ENCODE data around the gene ADAM10. TPM values are rescaled to one million over a fixed set of nuclear protein-coding genes. Genes with fewer than 3 reads are reported as not detected.

Gene ADAM10
- polyA plus RNA-seq, 1 of the 3 experiments (the other 2 are of a cell fraction), result 83.5 TPM

GRCh38 chr15:58554758-58555157, 194.7 kb downstream of the ADAM10 start:
- Histone ChIP-seq H3K36me3 (replicated peaks in 1 of 2; ENCODE audit: control insufficient read depth in 1 of 2, insufficient read depth in 2 of 2, low read length in 1 of 2) (no peaks in the 10 kb centered on the region), H3K27ac (ENCODE audit: low read depth in 2 of 2, low read length in 1 of 2) (no peak overlapping the region), H3K79me2 (ENCODE audit: insufficient read depth) (no peaks in the 10 kb centered on the region), H3K9ac (no peak overlapping the region), H2AFZ (ENCODE audit: low read depth) (no peak overlapping the region), H3K4me3 (ENCODE audit: low read depth in 2 of 2, low read length in 1 of 2) (no peak overlapping the region), H3K9me3 (no peaks in the 10 kb centered on the region), H3F3A (replicated peaks; ENCODE audit: insufficient read depth) (no peaks in the 10 kb centered on the region), H3K4me1 (ENCODE audit: control insufficient read depth in 1 of 2, insufficient read depth in 2 of 2, low read depth in 1 of 2, low read length in 1 of 2) (peaks cover 4 to 5% of the 10 kb centered on the region in 2 experiments; a peak in 1 of 4 replicates), H3K9me2 (no peaks in the 10 kb centered on the region), H3K4me2 (no peak overlapping the region), H4K20me1 (ENCODE audit: insufficient read depth) (no peaks in the 10 kb centered on the region), H3K27me3 (ENCODE audit: insufficient read depth) (no peaks in the 10 kb centered on the region; the same call in 1 of the 2 replicates)
- ChIA-PET CTCF (no interaction called here), POLR2A (no interaction called here)
- TF ChIP-seq CHD2 (IDR thresholded peaks at IDR 0.05; ENCODE audit: low read length, partially characterized antibody) (no peak), ELF1 (IDR thresholded peaks at IDR 0.05) (no peak), FOSL2 (IDR thresholded peaks at IDR 0.05; ENCODE audit: borderline replicate concordance, low read depth) (no peak), SMC3 (IDR thresholded peaks at IDR 0.05; ENCODE audit: low read depth, low read length) (no peak), JUND (IDR thresholded peaks at IDR 0.05) (no peak), FOXM1 (IDR thresholded peaks at IDR 0.05; ENCODE audit: low read depth) (no peak), ZBTB33 (IDR thresholded peaks at IDR 0.05; ENCODE audit: borderline replicate concordance, low read depth) (no peak)
- TF ChIP-seq, protein P1, sequence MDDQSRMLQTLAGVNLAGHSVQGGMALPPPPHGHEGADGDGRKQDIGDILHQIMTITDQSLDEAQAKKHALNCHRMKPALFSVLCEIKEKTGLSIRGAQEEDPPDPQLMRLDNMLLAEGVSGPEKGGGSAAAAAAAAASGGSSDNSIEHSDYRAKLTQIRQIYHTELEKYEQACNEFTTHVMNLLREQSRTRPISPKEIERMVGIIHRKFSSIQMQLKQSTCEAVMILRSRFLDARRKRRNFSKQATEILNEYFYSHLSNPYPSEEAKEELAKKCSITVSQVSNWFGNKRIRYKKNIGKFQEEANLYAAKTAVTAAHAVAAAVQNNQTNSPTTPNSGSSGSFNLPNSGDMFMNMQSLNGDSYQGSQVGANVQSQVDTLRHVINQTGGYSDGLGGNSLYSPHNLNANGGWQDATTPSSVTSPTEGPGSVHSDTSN (IDR thresholded peaks at IDR 0.05), result no peak
- WGBS (ENCODE audit: low lambda C conversion rate), result 89% methylated on average over 5 of the region's 5 CpGs
- no peak for DNase-seq

DNA sequence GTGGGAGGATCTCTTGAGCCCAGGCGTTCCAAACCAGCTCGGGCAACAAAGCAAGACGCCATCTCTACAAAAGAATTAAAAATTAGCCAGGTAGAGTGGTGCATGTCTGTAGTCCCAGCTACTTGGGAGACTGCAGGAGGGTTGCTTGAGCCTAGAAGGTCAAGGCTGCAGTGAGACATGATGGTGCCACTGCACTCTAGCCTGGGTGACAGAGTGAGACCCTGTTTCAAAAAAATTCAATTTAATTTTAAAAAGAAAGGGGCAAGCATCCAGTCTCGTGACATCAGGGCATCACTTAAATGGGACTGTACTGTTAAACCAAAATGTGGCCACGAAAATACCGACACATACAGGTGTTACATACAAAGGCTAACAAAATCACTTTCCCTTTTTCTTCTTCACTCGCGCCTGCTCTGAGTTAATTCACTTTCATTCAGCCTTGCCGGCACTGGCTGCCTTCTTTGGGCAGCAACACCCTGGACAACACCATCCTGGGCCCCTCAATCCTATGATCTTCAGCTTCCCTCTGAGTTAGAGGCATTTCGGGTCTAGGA, 196.1 kb downstream of the ADAM10 start:
- no peak for TF ChIP-seq MXI1 (IDR thresholded peaks at IDR 0.05; ENCODE audit: low read depth, low read length)
- TF ChIP-seq MEF2A (IDR thresholded peaks at IDR 0.05; ENCODE audit: borderline replicate concordance, low read depth), result no peak
- no peak for TF ChIP-seq CHD2 (IDR thresholded peaks at IDR 0.05; ENCODE audit: low read length, partially characterized antibody)
- TF ChIP-seq ZBTB33 (IDR thresholded peaks at IDR 0.05; ENCODE audit: borderline replicate concordance, low read depth), result no peak
- TF ChIP-seq FOXJ3 (CRISPR knock-in tag; IDR thresholded peaks at IDR 0.05), result no peak
- TF ChIP-seq, protein P2, sequence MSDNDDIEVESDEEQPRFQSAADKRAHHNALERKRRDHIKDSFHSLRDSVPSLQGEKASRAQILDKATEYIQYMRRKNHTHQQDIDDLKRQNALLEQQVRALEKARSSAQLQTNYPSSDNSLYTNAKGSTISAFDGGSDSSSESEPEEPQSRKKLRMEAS (IDR thresholded peaks at IDR 0.05; ENCODE audit: low read depth), result no peak
- TF ChIP-seq TCF12 (IDR thresholded peaks at IDR 0.05), result no peak
- CTCF ChIA-PET, result no interaction called here

More for the DNA sequence above, 196.1 kb downstream of the ADAM10 start:
- no peaks in the 10 kb centered on the region for H3K36me3 ChIP-seq (replicated peaks in 1 of 2; ENCODE audit: control insufficient read depth in 1 of 2, insufficient read depth in 2 of 2, low read length in 1 of 2)
- H4K20me1 ChIP-seq (ENCODE audit: insufficient read depth), result no peaks in the 10 kb centered on the region
- no peaks in the 10 kb centered on the region for H3F3A ChIP-seq (replicated peaks; ENCODE audit: insufficient read depth)
- no peak overlapping the region for H3K4me2 ChIP-seq
- H3K27me3 ChIP-seq (ENCODE audit: insufficient read depth), result no peaks in the 10 kb centered on the region; the same call in 1 of the 2 replicates
- no peaks in the 10 kb centered on the region for H3K9me2 ChIP-seq
- DNase-seq, result no peak
- no peak overlapping the region for H2AFZ ChIP-seq (ENCODE audit: low read depth)
- 98% methylated on average over 10 of the region's 10 CpGs for WGBS (ENCODE audit: low lambda C conversion rate)
- POLR2A ChIA-PET, result no interaction called here
- H3K4me3 ChIP-seq (ENCODE audit: low read depth in 2 of 2, low read length in 1 of 2), result no peak overlapping the region
- H3K4me1 ChIP-seq (ENCODE audit: control insufficient read depth in 1 of 2, insufficient read depth in 2 of 2, low read depth in 1 of 2, low read length in 1 of 2), result peaks cover 5 to 13% of the 10 kb centered on the region in 2 experiments; a peak in 1 of 4 replicates
- no peaks in the 10 kb centered on the region for H3K9me3 ChIP-seq
- no peaks in the 10 kb centered on the region for H3K79me2 ChIP-seq (ENCODE audit: insufficient read depth)
- no peak overlapping the region for H3K9ac ChIP-seq
- no peak overlapping the region for H3K27ac ChIP-seq (ENCODE audit: low read depth in 2 of 2, low read length in 1 of 2)

All from SK-N-SH (cell line).